Esophagus squamous epithelium (tissue), 5 donors: ENCODE measurements around the gene B3GALT5. TPM values are rescaled to one million over a fixed set of nuclear protein-coding genes. Genes with fewer than 3 reads are reported as not detected.

Experiments
- DNase-seq: peaks from one replicate; lab custom pipeline; 2025; lab: John Stamatoyannopoulos, UW
- H3K27ac ChIP-seq, 4 donors: fragments of 200-600 bp; sonication (generic); one replicate each; pipeline ENCODE4 v1.5.1; 2016 to 2019; ENCODE audit warnings: mild to moderate bottlenecking in 1 of 4
- H3K27me3 ChIP-seq, 4 donors: fragments of 200-600 bp; sonication (generic); 1 replicate in 3 of 4; 2 replicates in 1 of 4; pipeline versions ENCODE4 v1.5.1 to v1.6.0; 2017 to 2021; ENCODE audit warnings: antibody characterized with exemption in 1 of 4
- H3K36me3 ChIP-seq, 3 donors: fragments of 200-600 bp; sonication (generic); one replicate each; pipeline ENCODE4 v1.5.1; 2016 to 2019
- H3K4me1 ChIP-seq, 3 donors: fragments of 200-600 bp; sonication (generic); one replicate each; pipeline ENCODE4 v1.5.1; 2017 to 2019
- H3K4me3 ChIP-seq, 4 donors: fragments of 200-600 bp; sonication (generic); 1 replicate in 3 of 4; 2 replicates in 1 of 4; pipeline ENCODE4 v1.5.1; 2016 to 2019; ENCODE audit warnings: mild to moderate bottlenecking in 2 of 4, moderate library complexity in 1 of 4
- H3K9me3 ChIP-seq, 3 donors: fragments of 200-600 bp; sonication (generic); one replicate each; pipeline ENCODE4 v1.5.1; 2016 to 2019
- POLR2A ChIP-seq, 4 donors: fragments of 450-650 bp; IDR thresholded peaks; one replicate each; pipeline ENCODE4 v1.6.1; 2017; ENCODE audit warnings: antibody characterized with exemption in 4 of 4, mild to moderate bottlenecking in 4 of 4, moderate library complexity in 3 of 4
- WGBS, 2 donors: methylation state at CpG; one replicate each; pipeline ENCODE4 v1.1.5; 2018; 5-methylcytosine and 5-hydroxymethylcytosine counted together
- intact Hi-C: fragments of 100-400 bp; cut with DNase I; formaldehyde crosslinking; loops from one replicate; pipeline ENCODE4 v1.15.0; 2022
- total RNA-seq, 4 donors: library from RNA; depleted of rRNA; stranded (reverse); fragments of >200 nt; gene quantifications; one replicate each; pipeline ENCODE4 v1.1.0, GENCODE V29; 2016
- TF ChIP-seq, protein P1 (sequence below), 6 experiments: fragments of 450-650 bp in 4 of 6; fragments of 200-600 bp in 2 of 6; sonication (generic) in 2 of 6; IDR thresholded peaks; one replicate each; pipeline ENCODE4 v1.5.1; 2016 to 2019; ENCODE audit warnings: antibody characterized with exemption in 6 of 6, mild to moderate bottlenecking in 4 of 6, moderate library complexity in 4 of 6
- donor health status: DM: yes; HTN: yes; CAD: no.

B3GALT5 gene, protein sequence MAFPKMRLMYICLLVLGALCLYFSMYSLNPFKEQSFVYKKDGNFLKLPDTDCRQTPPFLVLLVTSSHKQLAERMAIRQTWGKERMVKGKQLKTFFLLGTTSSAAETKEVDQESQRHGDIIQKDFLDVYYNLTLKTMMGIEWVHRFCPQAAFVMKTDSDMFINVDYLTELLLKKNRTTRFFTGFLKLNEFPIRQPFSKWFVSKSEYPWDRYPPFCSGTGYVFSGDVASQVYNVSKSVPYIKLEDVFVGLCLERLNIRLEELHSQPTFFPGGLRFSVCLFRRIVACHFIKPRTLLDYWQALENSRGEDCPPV
- total RNA-seq = 1 to 10 TPM in 1 of 4 donors, under 1 TPM in 3; 0.19 to 2.6 (median 0.64) TPM

DNA sequence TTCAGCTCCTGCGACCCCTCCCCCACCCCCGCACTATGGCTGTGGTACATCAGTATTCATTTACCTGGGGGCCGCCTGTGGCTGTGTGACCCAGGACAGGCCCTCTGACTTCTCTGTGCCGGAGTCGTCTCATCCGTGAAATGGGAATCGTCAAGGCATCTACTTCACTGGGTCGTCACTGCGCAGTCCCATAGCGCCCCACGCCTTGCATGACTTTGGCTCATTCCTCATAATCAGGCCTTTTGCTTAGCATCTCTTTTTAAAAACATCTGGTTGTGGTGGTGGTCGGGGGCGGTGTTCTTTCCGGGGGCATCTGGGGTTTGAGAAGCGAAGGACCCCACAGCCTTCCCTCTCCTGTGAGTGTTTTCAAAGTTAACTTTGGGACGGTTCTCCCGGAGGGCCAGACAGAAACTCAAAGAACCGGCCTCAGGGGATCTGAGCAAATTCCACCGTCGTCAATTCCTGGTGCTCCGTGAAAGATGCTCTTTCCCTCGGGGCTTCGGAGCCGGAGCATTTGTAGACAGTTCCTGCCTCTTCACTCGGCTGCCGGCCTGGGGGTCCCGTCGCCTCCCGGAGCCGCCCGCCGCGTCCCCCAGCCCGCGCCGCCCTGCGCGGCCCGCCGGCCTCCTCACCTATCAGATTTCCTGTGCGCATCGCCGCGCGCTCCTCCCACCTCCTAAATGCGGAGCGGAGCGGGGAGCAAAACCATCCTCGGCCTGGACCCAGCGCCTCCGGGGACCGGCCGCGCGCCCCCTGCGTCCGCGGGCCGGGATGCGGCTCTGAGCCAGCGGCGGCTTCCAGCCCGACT lies at the start of gene B3GALT5:
Gene B3GALT5 (plus strand): TSS at position 708 of the 808 bp plus-strand sequence. CDS start 47,620 bp downstream, outside the sequence.
- peak within 1 kb of the TSS in 2 of 4 donors; percentile 24 to 59 for H3K4me3 ChIP-seq
- no peak for DNase-seq
- no peak within 1 kb of the TSS for H3K27ac ChIP-seq
- TF ChIP-seq POLR2A (IDR thresholded peaks at IDR 0.05) = no peak
- TF ChIP-seq, protein P1, sequence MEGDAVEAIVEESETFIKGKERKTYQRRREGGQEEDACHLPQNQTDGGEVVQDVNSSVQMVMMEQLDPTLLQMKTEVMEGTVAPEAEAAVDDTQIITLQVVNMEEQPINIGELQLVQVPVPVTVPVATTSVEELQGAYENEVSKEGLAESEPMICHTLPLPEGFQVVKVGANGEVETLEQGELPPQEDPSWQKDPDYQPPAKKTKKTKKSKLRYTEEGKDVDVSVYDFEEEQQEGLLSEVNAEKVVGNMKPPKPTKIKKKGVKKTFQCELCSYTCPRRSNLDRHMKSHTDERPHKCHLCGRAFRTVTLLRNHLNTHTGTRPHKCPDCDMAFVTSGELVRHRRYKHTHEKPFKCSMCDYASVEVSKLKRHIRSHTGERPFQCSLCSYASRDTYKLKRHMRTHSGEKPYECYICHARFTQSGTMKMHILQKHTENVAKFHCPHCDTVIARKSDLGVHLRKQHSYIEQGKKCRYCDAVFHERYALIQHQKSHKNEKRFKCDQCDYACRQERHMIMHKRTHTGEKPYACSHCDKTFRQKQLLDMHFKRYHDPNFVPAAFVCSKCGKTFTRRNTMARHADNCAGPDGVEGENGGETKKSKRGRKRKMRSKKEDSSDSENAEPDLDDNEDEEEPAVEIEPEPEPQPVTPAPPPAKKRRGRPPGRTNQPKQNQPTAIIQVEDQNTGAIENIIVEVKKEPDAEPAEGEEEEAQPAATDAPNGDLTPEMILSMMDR (IDR thresholded peaks at IDR 0.05) = no peak
- H3K4me1 ChIP-seq = peaks cover 0 to 16% (median 0%) of the 10 kb centered on the region in 3 donors
- H3K9me3 ChIP-seq = no peaks in the 10 kb centered on the region
- peaks cover 3 to 75% (median 9%) of the 10 kb centered on the region in 4 donors for H3K27me3 ChIP-seq
- intact Hi-C loops = no loop called here
- H3K36me3 ChIP-seq = no peaks in the 10 kb centered on the region
- WGBS, 2 donors = 10 to 21% methylated on average over 13 to 32 of the region's 63 CpGs

DNA sequence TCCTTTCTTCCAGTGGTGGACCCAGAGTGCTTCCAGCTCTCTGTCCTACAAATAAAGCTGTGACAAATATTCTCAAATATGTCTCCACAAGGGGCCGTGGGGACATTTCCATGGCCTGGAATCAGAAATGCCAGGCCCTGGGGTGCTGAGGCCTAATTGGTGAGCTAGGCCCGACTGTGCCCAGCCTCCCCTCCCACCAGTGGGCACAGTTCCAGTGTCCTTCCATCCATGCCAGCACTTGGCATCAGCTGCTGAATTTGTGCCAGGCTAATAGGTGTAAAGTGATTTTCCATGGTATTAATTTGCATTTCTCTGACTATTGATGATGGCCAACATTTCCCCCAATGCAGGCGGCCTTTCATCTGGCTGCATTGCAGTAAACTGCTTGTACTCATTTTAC lies 48.5 kb upstream of the B3GALT5 start:
- 49 to 50% methylated on average over 3 of the region's 3 CpGs for WGBS, 2 donors
- no peak for DNase-seq
- Histone ChIP-seq H3K4me3 (no peak overlapping the region), H3K27me3 (no peaks in the 10 kb centered on the region), H3K27ac (no peak overlapping the region), H3K36me3 (no peaks in the 10 kb centered on the region), H3K4me1 (no peaks in the 10 kb centered on the region), H3K9me3 (no peaks in the 10 kb centered on the region)
- no peak for TF ChIP-seq POLR2A (IDR thresholded peaks at IDR 0.05)
- TF ChIP-seq, protein P1 (IDR thresholded peaks at IDR 0.05) = no peak
- intact Hi-C loops = no loop called here

DNA sequence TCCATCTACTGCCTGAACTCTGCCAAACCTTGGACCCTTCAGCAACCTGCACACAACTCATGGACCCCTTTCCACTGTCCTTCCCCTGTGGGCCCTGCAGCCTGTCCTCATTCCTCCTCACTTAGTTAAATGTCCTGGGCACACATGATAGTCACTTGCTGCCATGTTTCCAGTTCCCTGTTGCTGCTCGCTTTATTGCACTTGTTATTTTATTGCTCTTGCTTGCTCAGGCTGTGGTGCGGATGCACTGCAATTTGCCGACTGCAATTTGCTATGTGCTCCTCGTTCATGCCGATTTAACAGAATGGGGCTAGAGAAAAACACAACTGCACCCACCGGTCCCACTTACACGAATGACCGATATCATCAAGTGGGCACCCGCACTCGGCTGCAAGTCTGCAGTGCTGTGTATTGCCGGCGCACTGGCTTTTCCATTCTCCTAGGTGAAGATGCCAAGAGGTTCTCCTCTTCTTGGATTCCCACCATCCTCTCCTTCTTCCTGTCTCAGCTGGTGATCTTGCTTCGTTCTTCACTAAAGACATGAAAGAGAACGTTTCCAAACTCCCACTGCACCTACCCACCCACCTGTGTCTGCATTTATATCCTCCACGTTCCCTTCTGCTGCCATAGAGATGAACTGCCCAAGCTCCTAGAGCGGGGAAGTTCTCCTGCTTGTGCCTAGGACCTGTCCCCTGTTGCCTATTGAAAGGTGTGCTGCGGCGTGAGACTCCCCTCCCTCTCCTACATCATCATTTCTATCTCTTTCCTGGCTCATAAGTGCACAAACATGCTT lies 45.4 kb upstream of the B3GALT5 start:
- TF ChIP-seq, protein P1 (IDR thresholded peaks at IDR 0.05) = no peak
- no peak for TF ChIP-seq POLR2A (IDR thresholded peaks at IDR 0.05)
- Histone ChIP-seq H3K36me3 (no peaks in the 10 kb centered on the region), H3K9me3 (no peaks in the 10 kb centered on the region), H3K4me1 (no peaks in the 10 kb centered on the region), H3K4me3 (no peak overlapping the region), H3K27me3 (peaks cover 0 to under 1% (median 0%) of the 10 kb centered on the region in 4 donors), H3K27ac (no peak overlapping the region)
- DNase-seq = no peak
- intact Hi-C loops = no loop called here
- 86 to 92% methylated on average over 18 of the region's 18 CpGs for WGBS, 2 donors

DNA sequence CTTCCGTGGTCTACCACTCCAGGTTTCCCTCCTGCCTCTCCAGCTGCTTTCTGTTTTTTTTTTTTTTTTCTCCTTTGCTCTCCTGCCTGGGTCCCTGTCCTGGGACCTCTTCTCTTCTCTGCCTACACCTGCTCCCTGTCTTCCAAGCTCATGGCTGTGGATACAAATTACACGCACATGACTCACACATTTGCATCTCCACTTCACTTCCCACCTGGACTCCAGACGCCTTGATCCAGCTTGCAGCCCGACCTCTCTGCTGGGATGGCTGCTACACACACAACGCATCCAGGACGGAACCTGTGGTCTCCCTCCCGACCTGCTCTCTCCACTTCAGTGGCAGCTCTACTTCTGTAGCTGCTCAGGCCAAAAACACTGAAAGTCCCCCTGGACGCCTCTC lies 44.4 kb upstream of the B3GALT5 start:
- Histone ChIP-seq H3K27me3 (peaks cover 0 to 10% (median 0%) of the 10 kb centered on the region in 4 donors), H3K36me3 (no peaks in the 10 kb centered on the region), H3K4me3 (no peak overlapping the region), H3K27ac (no peak overlapping the region), H3K4me1 (no peaks in the 10 kb centered on the region), H3K9me3 (no peaks in the 10 kb centered on the region)
- DNase-seq = no peak
- TF ChIP-seq, protein P1 (IDR thresholded peaks at IDR 0.05) = no peak
- TF ChIP-seq POLR2A (IDR thresholded peaks at IDR 0.05) = no peak
- WGBS, 2 donors = 60 to 62% methylated on average over 8 of the region's 8 CpGs
- intact Hi-C loops = no loop called here
